Central memory CD8-positive, alpha-beta T cell (primary cell): ENCODE data around the gene GALNT1.
"Not testable (repeated sequence)": the region's sequence is repeated elsewhere in the genome, so short reads cannot be mapped to it uniquely, and the experiment has no call there.

Experiments
- ATAC-seq: fragments of 150-1000 bp; cut with Tn5 transposase; replicated peaks from 2 replicates; pipeline ENCODE4 v1.10.0; 2022; ENCODE audit warnings: mild to moderate bottlenecking, moderate FRiP score, moderate number of reproducible peaks; ENCODE audit not compliant: poor library complexity, severe bottlenecking; ENCODE audit errors: extremely low read depth
- DNase-seq, 2 donors: peaks; one replicate each; pipeline ENCODE4 v3.0.0; 2021; ENCODE audit warnings: low spot score in 2 of 2
- H3K27ac Mint-ChIP-seq: one replicate; pipeline ENCODE4 v1.8.0; 2022; ENCODE audit warnings: low read depth, mild to moderate bottlenecking, moderate library complexity, mixed read lengths
- H3K27me3 Mint-ChIP-seq: one replicate; pipeline ENCODE4 v1.8.0; 2022; ENCODE audit warnings: mixed read lengths
- H3K36me3 Mint-ChIP-seq: one replicate; pipeline ENCODE4 v1.8.0; 2022; ENCODE audit warnings: mild to moderate bottlenecking, moderate library complexity, mixed read lengths; ENCODE audit not compliant: insufficient read depth
- H3K4me1 Mint-ChIP-seq: one replicate; pipeline ENCODE4 v1.8.0; 2022; ENCODE audit warnings: mixed read lengths
- H3K4me3 Mint-ChIP-seq: one replicate; pipeline ENCODE4 v1.8.0; 2022; ENCODE audit warnings: mild to moderate bottlenecking, moderate library complexity, mixed read lengths
- H3K9me3 Mint-ChIP-seq: one replicate; pipeline ENCODE4 v1.8.0; 2022; ENCODE audit warnings: mixed read lengths

The GALNT1 gene

GRCh38 chr18:35572644-35573043 is 8.9 kb upstream of the GALNT1 start:
- DNase-seq (no peak), ATAC-seq (no peak)
- Mint-ChIP-seq H3K27ac (no peak overlapping the region), H3K4me3 (no peak overlapping the region), H3K9me3 (no peaks in the 10 kb centered on the region), H3K4me1 (peaks cover 12% of the 10 kb centered on the region), H3K36me3 (no peaks in the 10 kb centered on the region), H3K27me3 (no peaks in the 10 kb centered on the region)

GRCh38 chr18:35573531-35573930 is 8.0 kb upstream of the GALNT1 start:
- ATAC-seq (peak; percentile 75), DNase-seq (no peak)
- Mint-ChIP-seq H3K36me3 (no peaks in the 10 kb centered on the region), H3K27ac (no peak overlapping the region), H3K9me3 (no peaks in the 10 kb centered on the region), H3K4me3 (no peak overlapping the region), H3K27me3 (no peaks in the 10 kb centered on the region), H3K4me1 (peaks cover 12% of the 10 kb centered on the region)

- not testable (repeated sequence) for H3K9me3 Mint-ChIP-seq, DNase-seq, H3K36me3 Mint-ChIP-seq, H3K4me3 Mint-ChIP-seq, ATAC-seq, H3K27ac Mint-ChIP-seq, H3K27me3 Mint-ChIP-seq
- peaks cover 12% of the 10 kb centered on the region for H3K4me1 Mint-ChIP-seq
Observed at GRCh38 chr18:35576240-35576845, 5.2 kb upstream of the GALNT1 start.

- ATAC-seq, result no peak
- Mint-ChIP-seq H3K4me1 (peaks cover 13% of the 10 kb centered on the region), H3K36me3 (no peaks in the 10 kb centered on the region), H3K4me3 (no peak overlapping the region), H3K27ac (no peak overlapping the region), H3K27me3 (no peaks in the 10 kb centered on the region), H3K9me3 (no peaks in the 10 kb centered on the region)
- DNase-seq, result no peak
Observed at GRCh38 chr18:35577045-35577848, 4.3 kb upstream of the GALNT1 start.

GRCh38 chr18:35578481-35578880 is 3.1 kb upstream of the GALNT1 start:
- Mint-ChIP-seq H3K4me3 (no peak overlapping the region), H3K27me3 (no peaks in the 10 kb centered on the region), H3K36me3 (peaks cover 3% of the 10 kb centered on the region), H3K27ac (no peak overlapping the region), H3K9me3 (no peaks in the 10 kb centered on the region), H3K4me1 (peaks cover 16% of the 10 kb centered on the region)
- DNase-seq (no peak), ATAC-seq (no peak)

- H3K4me1 Mint-ChIP-seq, result peaks cover 17% of the 10 kb centered on the region
- no peak overlapping the region for H3K27ac Mint-ChIP-seq
- ATAC-seq, result no peak
- no peak overlapping the region for H3K4me3 Mint-ChIP-seq
- H3K27me3 Mint-ChIP-seq, result no peaks in the 10 kb centered on the region
- DNase-seq, result no peak
- peaks cover 3% of the 10 kb centered on the region for H3K36me3 Mint-ChIP-seq
- no peaks in the 10 kb centered on the region for H3K9me3 Mint-ChIP-seq
Observed at GRCh38 chr18:35578936-35579335, 2.6 kb upstream of the GALNT1 start.

GRCh38 chr18:35580701-35581539 is 620 bp upstream of the GALNT1 start:
- peak; percentile 41 to 44 for DNase-seq
- Mint-ChIP-seq H3K9me3 (no peaks in the 10 kb centered on the region), H3K4me3 (peak overlapping the region; percentile 62), H3K4me1 (peaks cover 32% of the 10 kb centered on the region), H3K27me3 (no peaks in the 10 kb centered on the region), H3K27ac (no peak overlapping the region), H3K36me3 (peaks cover 3% of the 10 kb centered on the region)
- ATAC-seq, result peak; percentile 73

GRCh38 chr18:35581898-35582641 is 530 bp downstream of the GALNT1 start:
- no peaks in the 10 kb centered on the region for H3K27me3 Mint-ChIP-seq
- no peaks in the 10 kb centered on the region for H3K9me3 Mint-ChIP-seq
- DNase-seq (no peak), ATAC-seq (no peak)
- peak overlapping the region; percentile 42 for H3K27ac Mint-ChIP-seq
- peaks cover 37% of the 10 kb centered on the region for H3K4me1 Mint-ChIP-seq
- peak overlapping the region; percentile 74 for H3K4me3 Mint-ChIP-seq
- H3K36me3 Mint-ChIP-seq, result peaks cover 3% of the 10 kb centered on the region

GRCh38 chr18:35582899-35583558 is 1.5 kb downstream of the GALNT1 start:
- H3K27me3 Mint-ChIP-seq, result no peaks in the 10 kb centered on the region
- DNase-seq (no peak), ATAC-seq (no peak)
- no peak overlapping the region for H3K27ac Mint-ChIP-seq
- H3K9me3 Mint-ChIP-seq, result no peaks in the 10 kb centered on the region
- H3K4me1 Mint-ChIP-seq, result peaks cover 47% of the 10 kb centered on the region
- peak overlapping the region; percentile 74 for H3K4me3 Mint-ChIP-seq
- peaks cover 3% of the 10 kb centered on the region for H3K36me3 Mint-ChIP-seq

- H3K4me1 Mint-ChIP-seq, result peaks cover 63% of the 10 kb centered on the region
Observed at GRCh38 chr18:35584735-35585134, 3.2 kb downstream of the GALNT1 start.

GRCh38 chr18:35585608-35586007 is 4.1 kb downstream of the GALNT1 start:
- Mint-ChIP-seq H3K9me3 (no peaks in the 10 kb centered on the region), H3K27me3 (no peaks in the 10 kb centered on the region), H3K27ac (no peak overlapping the region), H3K4me1 (peaks cover 67% of the 10 kb centered on the region), H3K36me3 (peaks cover 5% of the 10 kb centered on the region), H3K4me3 (no peak overlapping the region)
- DNase-seq, result no peak
- no peak for ATAC-seq

More at GRCh38 chr18:35584735-35585134, 3.2 kb downstream of the GALNT1 start:
- no peak for ATAC-seq
- no peak for DNase-seq
- H3K36me3 Mint-ChIP-seq, result peaks cover 5% of the 10 kb centered on the region
- no peak overlapping the region for H3K27ac Mint-ChIP-seq
- H3K4me3 Mint-ChIP-seq, result no peak overlapping the region
- no peaks in the 10 kb centered on the region for H3K9me3 Mint-ChIP-seq
- no peaks in the 10 kb centered on the region for H3K27me3 Mint-ChIP-seq

- no peak for DNase-seq
- Mint-ChIP-seq H3K9me3 (no peaks in the 10 kb centered on the region), H3K4me1 (peaks cover 57% of the 10 kb centered on the region), H3K27me3 (no peaks in the 10 kb centered on the region), H3K36me3 (peaks cover 2% of the 10 kb centered on the region), H3K4me3 (no peak overlapping the region), H3K27ac (peak overlapping the region; percentile 56)
- ATAC-seq, result no peak
Observed at GRCh38 chr18:35588122-35588521, 6.6 kb downstream of the GALNT1 start.
